NCI-H460 (cell line): Measurements from ENCODE around the gene HCFC1. TPM values are rescaled to one million over a fixed set of nuclear protein-coding genes. Genes with fewer than 3 reads are reported as not detected.

Source experiments
- DNase-seq: peaks from one replicate; pipeline ENCODE4 v3.0.0-alpha.2; 2016; ENCODE audit warnings: low read depth; ENCODE audit errors: extremely low read depth
- total RNA-seq: library from RNA; depleted of rRNA; stranded (reverse); fragments of >200 nt; shearing (Covaris generic); gene quantifications from 2 replicates; pipeline ENCODE4 v1.2.3, GENCODE V29; 2014

HCFC1 gene
- total RNA-seq, 1 experiment from 2014 or later = 28.0 TPM

DNA sequence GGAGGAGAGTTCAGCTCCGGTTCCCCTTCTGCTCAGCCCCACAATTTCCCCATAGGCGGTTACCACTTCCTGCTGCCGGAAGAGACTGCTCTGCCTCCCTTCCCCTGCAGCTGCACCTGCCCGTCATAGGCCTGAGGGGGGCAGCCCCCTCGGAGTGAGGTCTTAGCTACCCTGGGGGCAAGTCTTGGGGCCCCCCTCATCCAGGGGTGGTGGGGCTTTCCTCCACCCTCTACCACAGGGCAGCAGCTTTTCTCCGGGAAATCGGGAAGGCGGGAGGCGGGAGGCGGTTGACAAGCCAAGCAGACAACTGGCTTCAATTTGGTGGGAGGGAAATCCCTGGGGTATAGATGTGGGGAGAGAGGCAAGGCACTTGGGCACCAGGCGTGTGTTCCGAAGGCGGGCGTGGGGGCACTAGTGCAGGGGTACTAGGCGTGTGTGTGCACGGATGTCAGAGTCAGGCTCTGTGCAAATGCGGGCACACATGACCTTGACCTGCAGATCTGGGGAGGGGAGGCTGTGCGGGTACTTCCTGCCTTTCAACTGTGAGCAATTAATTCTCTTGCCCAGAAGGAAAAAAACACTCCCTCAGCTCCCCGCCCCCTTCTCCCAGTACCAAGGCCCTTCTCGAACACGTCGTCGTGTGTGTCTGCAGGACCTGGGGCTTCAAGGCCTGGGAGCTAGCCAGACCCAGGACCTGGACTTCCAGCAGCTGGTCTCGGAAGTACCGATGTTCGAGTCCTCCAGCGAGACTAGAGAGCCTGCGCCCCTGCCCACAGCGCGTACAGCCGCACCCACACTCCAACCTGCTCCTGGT is 44.6 kb downstream of the HCFC1 start:
- peak; percentile 23 for DNase-seq

DNA sequence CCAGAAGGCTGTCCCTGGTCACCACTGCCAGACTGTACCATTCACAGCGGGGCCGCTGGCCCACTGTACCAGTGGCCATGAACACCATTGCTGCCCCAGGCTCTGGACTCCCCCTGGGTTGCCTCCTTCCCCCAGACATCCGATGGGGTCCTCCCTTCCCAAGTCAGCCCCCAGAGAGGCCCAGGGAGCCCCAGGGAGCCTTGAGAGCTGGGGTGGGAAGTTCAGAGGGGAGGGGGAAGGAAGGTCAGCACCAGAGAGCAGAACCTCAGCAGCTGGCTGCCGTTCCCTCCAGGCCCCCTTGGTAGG is 45.1 kb downstream of the HCFC1 start:
- DNase-seq = no peak

DNA sequence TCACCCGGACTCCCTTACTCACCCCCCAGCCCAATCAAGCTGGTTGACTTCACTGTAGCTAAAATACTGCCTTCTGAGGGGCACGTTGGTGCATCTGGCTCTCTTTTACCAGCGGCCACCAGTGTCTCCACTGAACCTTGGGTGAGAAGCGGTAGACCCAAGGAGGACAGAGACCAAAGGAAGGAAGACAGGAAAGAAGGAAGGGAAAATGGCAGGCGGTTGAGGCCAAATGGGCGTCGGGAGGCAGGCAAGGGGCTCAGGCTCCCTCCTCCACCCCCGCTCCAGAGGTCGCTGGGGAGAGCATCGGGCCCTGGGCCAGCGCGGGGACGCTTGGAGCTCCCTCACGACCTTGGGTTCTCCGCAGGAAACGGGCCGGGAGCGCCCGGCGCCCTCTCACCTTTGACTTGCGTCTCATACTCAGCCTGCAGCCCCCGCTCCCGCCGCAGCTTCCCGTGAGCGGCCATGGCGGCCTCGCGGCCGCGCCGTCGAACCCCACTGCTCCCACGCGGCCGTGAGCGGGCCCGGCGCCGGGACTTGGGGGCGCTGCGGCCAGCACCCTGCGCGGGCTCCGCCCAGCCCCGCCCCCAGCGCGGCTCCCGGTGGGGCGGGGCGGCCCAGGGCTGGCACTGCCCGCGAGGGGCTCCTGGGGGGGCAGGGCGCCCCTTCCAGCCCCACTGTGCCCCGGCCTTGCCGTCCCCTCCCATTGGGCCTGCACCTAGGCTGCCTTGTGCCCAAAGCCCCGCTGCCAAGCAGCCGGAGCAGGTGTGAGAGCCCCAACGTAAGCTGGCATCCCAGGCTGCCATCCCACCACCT is 45.7 kb downstream of the HCFC1 start, which contains the start of gene ARHGAP4:
Gene ARHGAP4, minus strand, starts transcription at position 526 of the 813 bp plus-strand sequence. Its CDS starts 62 bp downstream, at position 464.
- peak; percentile 46 for DNase-seq

DNA sequence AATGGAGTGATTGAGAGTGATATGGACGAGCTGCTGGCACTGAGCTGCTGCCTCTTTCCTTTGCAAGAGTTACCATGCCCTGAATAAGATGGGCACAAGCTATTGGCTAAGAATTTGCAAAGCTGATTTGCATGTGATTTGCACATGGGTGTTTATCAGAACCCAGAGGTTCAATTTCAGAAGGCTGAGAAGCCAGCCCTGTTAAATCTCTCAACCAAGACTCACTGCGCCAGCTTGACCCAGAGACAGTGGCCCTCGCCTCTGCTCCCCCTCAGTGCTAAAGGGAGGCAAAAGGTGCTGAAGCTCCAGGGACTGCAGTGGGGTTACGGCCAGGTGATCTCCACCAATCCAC is 46.3 kb downstream of the HCFC1 start:
- no peak for DNase-seq

DNA sequence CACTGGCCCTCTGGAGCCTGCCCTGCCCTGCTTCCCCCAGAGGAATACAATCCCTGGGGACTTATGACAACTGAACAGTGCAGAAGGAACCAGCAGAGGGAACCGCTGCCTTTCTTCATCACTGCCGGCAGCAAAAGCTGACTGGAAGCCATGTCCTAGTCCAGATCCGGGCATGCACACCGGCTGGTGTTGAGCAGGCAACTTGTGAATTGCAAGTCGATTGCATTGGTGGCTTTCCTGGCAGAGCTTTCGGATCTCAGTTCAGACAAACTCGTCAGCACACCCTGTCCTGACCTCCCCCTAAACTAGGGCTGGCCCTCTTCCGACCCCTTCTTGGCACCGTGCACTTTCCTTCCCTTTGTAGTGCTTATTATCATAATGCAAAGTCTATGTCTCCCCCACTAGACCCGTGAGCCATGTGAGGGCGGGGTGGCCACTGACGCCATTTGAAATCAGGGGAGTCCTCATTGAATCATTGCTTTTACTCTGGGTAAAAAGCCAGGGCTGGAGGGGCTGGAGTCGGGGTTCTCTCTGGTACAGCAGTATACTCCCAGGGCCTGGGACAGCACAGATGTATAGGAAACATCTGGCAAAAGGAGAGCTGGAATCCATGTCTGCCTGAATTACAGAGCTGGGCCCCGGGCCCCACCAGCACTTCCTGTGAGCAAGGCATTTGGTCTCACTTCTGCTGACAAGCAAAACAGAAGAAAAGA is 47.3 kb downstream of the HCFC1 start:
- DNase-seq = peak; percentile 77

DNA sequence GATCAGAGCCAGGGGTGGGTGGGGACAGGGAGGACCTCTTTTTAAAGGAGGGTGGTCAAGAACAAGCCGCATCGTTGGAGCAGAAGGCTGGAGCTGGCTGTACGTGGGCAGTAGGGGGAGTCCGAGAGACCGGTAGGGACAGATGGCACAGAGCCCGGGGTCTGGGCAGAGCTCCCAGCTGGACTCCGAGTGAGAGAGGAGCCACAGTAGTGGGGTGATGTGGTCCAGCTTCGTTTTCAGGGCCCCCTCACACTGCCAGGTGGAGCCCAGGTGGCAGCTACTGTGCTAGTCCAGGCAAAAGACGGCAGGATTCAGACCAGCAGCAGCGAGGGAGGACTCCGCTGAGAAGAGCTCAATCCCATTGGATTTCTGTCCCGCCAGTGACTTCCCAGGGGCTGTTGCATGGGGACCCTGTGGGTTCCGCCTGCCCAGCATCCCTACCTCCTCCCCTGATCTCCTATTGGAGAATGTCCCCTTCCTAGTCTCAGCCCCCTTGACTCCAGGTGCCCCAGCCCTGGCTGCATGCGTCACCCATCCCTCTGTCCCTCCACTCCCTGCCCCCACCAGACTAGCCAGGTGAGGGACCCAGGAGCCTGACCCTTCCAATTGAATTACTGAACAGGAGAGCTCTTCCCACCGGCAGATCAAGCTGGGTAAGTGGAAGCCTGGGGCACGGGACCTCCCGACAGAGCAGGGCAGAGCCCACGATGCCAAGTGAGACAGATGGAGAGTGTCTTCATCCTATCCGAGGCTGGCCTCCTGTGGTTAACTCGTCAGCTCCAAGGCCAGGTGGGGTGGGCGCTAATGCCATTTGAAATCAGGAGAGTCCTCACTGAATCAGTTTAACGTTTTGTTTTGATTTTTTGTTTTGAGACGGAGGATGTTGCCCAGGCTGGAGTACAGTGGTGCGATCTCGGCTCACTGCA is 48.4 kb downstream of the HCFC1 start:
- DNase-seq = peak; percentile 48

DNA sequence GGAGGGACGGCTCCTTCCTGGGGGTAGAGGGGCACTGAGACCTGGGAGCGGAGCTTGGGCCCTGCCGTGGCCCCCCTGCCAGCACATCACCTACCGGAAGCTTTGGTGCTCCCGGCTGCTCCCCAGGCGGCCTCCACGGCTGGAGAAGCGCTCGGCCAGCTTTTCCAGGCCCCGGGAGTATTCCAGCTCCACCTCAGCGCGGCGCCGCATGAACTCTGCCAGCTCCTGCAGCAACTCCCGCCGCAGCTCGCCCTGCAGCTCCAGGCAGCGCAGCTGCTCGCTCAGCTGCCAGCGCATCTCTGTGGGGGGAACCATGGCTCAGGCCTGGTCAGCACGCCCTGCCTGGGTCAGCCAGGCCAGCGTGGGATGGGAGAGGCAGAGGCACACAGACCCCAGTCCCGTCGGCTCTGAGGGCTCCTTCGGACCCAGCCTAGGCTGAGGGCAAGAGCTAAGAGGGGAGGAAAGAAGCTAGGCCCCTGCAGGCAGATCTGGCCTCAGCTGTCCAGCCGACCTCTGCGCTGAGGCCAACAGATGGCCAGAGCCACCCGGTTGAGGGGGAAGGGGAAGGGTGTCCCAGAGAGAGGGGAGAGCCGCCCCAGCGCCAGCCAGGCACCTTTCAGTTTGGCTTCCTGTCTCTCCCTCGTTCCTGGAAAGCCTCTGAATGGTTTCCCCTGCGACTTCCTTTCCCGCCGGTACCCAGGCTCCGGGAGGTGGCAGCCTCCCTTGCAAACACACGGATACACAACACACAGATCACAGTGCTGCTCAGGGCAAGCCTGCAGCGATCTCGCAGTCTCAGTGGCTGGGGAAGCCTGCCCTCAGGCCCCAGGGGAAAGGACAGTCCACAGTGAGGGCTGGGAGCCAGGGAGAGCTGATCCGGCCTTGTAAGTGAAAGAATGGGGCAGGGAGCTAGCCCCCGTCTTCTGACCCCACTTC is 49.8 kb downstream of the HCFC1 start:
- no peak for DNase-seq

DNA sequence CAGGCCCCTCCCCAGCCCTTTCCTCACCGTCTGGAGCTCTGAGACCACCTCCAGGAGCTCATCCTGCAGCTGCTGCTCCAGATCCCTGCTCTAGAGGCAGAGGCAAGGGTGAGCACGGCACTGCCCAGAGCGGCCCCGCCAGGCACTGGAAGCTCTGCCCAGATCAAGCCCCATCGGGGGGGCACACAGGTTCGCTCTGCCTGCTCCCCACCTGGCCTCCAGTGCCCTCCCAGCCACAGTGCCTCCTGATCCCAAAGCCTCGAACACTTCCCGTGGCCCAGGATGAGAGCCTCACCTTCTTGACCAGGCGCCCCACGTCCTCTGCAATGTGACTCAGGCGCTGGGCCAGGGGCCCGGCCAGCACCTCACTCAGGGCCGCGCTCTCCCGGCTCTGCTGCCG is 50.5 kb downstream of the HCFC1 start:
- no peak for DNase-seq

DNA sequence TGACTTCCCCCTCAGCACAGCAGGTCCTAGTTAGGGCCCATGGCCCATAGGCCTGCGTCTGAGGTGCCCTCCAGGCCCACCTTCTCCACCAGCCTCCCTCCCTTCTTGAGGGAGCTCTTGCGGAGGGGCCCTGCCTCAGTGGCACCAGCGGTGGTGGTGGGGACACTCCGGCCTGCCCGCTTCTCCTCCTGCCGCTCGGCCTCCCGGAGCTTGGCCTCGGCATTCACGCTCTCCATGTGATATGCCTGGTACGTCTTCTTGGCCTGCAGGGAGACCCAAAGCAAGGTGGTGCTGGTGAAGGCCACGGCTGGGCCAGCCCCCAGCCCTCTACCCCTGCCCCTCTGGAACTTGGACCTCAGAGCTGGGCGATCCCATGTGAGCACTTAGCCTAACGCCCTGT is 51.1 kb downstream of the HCFC1 start:
- DNase-seq = no peak

DNA sequence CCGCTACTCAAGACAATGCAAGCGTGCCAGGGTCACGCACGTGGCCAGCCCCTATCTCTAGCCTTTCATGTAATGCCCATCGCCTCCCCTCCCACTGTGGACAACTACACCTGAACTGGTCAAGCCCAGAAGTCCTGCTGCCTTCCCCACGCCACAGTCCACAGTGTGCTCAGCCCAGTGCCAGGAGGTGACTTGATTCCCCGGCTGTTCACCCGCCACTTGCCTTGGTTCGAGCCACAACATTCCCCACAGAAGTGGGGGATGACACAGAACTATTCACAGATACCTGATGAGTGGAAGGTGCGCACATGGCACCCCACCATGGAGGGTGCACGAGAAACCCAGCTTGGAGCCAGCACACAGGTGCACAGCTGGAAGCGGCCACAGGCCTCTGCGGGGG is 52.3 kb downstream of the HCFC1 start:
- no peak for DNase-seq

DNA sequence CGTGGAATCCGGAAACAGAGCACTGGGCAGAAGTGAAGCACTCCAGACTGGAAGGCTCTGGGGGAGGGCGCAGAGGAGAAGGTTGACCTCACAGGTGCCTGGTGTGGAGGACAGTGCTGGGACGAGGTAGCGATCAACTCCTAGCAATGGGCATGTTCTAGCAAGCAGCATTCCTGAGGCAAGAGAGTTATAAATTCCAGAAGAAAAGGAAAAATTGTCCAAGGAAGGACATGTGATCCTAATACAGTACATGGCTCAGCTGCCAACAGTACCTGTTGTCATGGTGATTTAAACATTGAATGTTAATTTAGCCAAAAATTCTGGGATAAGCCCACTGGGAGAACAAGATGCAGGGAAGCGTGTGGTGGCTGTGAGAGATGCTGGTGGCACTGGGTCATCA is 53.7 kb downstream of the HCFC1 start:
- no peak for DNase-seq

DNA sequence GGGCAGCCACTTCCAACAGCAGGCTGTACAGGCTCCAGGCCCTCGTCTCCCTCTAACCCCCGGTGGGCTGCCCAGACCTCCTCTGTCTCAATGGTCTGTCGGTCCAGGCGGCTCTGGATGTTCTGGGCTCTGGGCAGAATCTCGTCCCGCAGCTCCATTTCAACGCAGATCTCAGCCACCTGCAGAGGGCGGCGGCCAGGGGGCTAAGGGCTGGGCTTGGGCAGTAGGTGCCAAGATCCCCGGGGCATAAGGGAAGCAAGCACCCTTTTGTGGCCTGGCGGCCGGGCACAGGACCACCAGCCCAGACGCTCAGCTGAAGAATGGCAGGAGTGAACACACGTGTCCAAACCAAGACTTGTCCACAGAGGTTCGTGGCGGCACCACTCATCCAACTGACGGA is 57.9 kb downstream of the HCFC1 start:
- no peak for DNase-seq

DNA sequence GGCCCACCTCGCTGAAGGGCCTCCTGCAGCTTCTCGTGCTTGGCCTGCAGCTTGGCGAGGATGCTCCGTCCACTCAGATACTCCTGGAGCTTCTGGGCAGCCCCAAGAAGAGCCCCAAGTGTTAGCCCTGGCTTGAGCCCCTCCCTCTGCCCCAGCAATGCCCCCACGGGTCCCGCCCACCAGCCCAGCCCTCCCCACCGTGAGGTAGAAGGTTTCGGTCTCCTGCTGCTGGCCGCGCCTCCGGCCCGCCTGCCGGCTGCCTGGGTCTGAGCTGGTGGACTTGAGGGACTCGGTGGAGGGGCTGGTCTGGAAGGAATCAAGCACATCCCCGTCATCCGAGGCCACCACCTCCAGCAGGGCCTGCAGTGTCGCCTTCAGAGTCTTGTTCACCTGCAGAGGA is 58.4 kb downstream of the HCFC1 start:
- no peak for DNase-seq

DNA sequence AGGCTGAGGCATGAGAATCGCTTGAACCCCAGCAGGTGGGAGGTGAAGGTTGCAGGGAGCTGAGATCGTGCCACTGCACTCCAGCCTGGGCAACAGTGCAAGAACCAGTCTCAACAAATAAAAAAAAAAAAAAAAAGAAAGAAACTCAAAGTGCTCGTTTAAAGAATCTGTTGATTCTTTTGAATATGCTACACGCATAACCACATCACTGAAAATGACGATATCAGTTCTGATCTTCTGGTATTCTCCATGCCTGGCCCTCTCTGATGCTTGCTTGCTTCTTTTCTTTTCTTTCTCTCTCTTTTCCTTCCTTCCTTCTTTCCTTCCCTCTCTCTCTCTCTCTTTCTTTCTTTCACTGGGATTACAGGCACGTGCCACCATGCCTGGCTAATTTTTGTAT is 59.8 kb downstream of the HCFC1 start:
- DNase-seq = no peak

DNA sequence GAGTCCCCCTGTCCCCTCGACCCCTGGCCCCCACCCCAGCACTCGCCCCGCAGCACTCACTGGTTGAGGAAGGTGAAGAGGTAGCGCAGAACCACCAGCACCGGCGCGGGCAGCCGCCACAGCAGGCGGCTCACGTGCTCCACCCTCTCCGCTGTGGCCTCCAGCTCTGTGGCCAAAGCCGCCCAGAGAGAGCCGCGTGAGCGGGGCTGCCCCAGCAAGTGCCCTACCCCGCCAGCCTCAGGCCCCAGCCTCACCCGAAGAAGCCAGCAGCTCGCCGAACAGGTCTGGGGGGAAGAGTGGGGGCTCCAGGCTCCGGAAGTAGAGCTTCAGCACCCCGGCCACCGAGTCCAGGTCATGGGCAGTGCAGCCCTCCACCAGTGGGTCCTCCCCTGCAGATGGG is 61.2 kb downstream of the HCFC1 start:
- no peak for DNase-seq

DNA sequence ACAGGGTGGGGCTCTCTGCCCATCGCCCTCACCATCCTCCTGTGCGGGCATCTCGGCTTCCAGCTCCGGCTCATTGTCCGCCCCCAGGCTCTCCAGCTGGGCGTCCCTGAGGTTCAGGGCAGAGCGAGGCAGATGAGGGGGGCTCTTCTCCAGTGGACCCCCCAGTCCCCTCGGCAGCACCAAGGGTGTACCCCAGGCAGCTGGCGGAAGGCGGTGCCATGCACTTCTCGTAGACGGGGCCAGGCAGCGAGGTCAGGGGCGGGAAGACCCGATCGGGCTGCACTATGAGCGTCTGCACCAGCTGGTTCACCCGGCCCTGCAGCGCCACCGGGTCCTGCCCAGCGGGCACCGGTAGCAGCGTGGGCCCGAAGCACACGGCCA is 61.6 kb downstream of the HCFC1 start:
- DNase-seq = no peak

DNA sequence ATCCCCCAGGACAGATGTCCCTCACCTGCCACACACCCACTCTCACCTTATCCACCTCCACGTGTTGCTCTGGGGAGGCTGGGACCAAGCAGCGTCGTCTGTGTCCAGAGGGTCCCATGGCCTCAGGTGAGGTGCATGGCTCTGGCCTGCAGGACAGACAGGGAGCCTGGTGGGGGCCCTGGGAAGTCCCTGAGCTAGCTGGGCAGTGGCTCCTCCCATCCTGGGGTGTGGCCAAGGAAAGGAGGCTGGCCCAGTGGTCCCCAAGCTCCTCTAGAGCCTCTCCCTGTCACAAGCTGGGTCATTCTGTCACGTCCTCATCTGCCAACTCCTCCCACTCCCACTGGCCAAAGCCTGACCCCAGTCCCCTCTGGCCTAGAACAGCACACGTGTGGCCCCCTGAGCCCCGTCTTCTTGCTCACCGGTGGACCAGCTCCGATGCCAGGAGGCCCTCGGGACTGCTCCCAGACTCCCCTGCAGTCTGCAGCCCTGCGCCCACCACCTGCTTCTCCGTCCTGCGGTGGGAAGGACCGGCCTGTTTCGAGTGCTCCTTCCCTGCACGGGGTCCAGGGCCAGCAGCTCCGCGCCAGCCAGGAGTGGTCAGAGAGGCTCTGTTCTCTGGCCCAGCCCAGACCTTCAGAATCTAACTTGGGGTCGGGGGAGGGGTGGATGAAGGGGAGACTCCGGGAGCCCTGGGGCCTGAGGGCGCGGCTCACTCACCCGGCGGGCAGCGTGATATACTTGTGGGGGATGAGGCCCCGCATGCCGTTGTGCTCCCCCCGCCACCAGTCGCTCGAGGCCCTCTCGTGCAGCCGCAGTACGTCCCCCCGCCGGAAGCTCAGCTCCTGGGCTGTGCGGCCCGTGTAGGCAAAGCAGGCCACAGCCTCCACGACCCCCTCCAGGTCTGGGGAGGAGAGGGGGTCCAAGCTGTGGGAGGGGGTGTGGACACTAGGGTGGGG is 62.3 kb downstream of the HCFC1 start:
- no peak for DNase-seq

DNA sequence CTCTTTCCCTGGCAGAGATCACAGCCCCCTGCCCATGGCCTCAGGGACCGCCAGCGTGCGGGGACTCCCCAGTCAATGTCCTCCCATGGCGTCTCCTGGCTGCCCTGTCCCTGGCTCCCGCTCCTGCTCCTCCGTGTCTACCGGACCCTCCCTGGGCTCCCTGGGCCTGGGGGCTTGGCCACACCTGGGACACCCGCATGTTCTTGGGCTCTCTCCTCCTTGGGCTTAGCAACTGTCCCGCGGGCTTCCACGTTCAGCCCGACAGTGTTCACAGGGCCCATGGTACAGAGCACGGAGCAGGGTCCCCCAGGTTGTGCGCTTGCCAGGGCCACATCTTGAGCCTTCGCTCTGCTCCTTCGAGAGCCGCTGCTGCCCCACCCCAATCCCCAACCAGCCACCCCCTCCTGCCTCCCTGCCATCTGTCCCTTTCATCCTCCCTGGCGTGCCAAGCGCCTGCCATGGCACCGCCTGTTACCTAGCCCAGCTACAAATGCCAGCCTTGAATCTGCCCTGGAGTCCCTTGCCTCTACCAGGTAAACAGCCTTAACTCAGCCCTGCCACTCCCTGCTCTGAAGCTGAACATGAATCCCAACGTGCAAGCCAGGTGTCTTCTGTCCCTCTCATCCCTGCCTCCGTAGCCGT is 63.3 kb downstream of the HCFC1 start:
- DNase-seq = no peak
